T-helper 1 cell (primary cell): ENCODE measurements around the gene SSX2IP.
"Not testable (repeated sequence)": the region's sequence is repeated elsewhere in the genome, so short reads cannot be mapped to it uniquely, and the experiment has no call there.

ENCODE experiments used
- DNase-seq, 5 donors: peaks; one replicate each; pipeline ENCODE4 v3.0.0-alpha.2; 2012 to 2020

Gene SSX2IP

GRCh38 chr1:84613887-84614286, 76.4 kb downstream of the SSX2IP start:
- no peak for DNase-seq

GRCh38 chr1:84613026-84613425, 77.2 kb downstream of the SSX2IP start:
- DNase-seq, result no peak

- no peak for DNase-seq
Observed at GRCh38 chr1:84611796-84612195, 78.5 kb downstream of the SSX2IP start.

GRCh38 chr1:84611091-84611490, 79.2 kb downstream of the SSX2IP start:
- no peak for DNase-seq

GRCh38 chr1:84606977-84607376, 83.3 kb downstream of the SSX2IP start:
- no peak for DNase-seq

- no peak for DNase-seq
Observed at GRCh38 chr1:84605157-84605556, 85.1 kb downstream of the SSX2IP start.

GRCh38 chr1:84603941-84604830, 86.1 kb downstream of the SSX2IP start:
- DNase-seq, result no peak

- no peak for DNase-seq
Observed at GRCh38 chr1:84603223-84603622, 87.0 kb downstream of the SSX2IP start.

- DNase-seq, result no peak
Observed at GRCh38 chr1:84600796-84601195, 89.5 kb downstream of the SSX2IP start.

- peak in 1 of 5 donors; percentile 31 for DNase-seq
Observed at GRCh38 chr1:84598846-84599741, 91.2 kb downstream of the SSX2IP start.

- no peak for DNase-seq
Observed at GRCh38 chr1:84598418-84598817, 91.8 kb downstream of the SSX2IP start.

GRCh38 chr1:84597011-84597410, 93.2 kb downstream of the SSX2IP start:
- DNase-seq, result no peak

GRCh38 chr1:84594959-84595358, 95.3 kb downstream of the SSX2IP start:
- DNase-seq, result not testable (repeated sequence)
